Tibial artery (tissue), 4 donors: Measurements from ENCODE around the gene CHD9.

Experiments used
- DNase-seq, 2 donors: peaks; one replicate each; pipeline ENCODE4 v3.0.0-alpha.2; 2019
- H3K27ac ChIP-seq, 2 donors: fragments of 200-600 bp; sonication (generic) in 1 of 2; 1 replicate in 1 of 2; 2 replicates in 1 of 2; pipeline ENCODE4 v1.5.1; 2018 to 2019; ENCODE audit warnings: mild to moderate bottlenecking in 1 of 2
- H3K27me3 ChIP-seq, 2 donors: fragments of 200-600 bp; sonication (generic) in 1 of 2; one replicate each; pipeline versions ENCODE4 v1.5.1 to v1.6.0; 2016 to 2019
- H3K36me3 ChIP-seq, 3 donors: fragments of 200-600 bp; sonication (generic) in 2 of 3; one replicate each; pipeline ENCODE4 v1.5.1; 2016 to 2019; ENCODE audit warnings: mild to moderate bottlenecking in 2 of 3
- H3K4me1 ChIP-seq, 4 donors: fragments of 200-600 bp; sonication (generic) in 2 of 4; 1 replicate in 3 of 4; 2 replicates in 1 of 4; pipeline ENCODE4 v1.5.1; 2016 to 2019
- H3K4me3 ChIP-seq, 2 donors: fragments of 200-600 bp; sonication (generic) in 1 of 2; 1 replicate in 1 of 2; 2 replicates in 1 of 2; pipeline ENCODE4 v1.5.1; 2018 to 2019; ENCODE audit warnings: mild to moderate bottlenecking in 2 of 2
- H3K9me3 ChIP-seq, 3 donors: fragments of 200-600 bp; sonication (generic) in 1 of 3; one replicate each; pipeline ENCODE4 v1.5.1; 2016 to 2019
- CTCF ChIP-seq, 2 experiments: fragments of 200-600 bp in 1 of 2; fragments of 450-650 bp in 1 of 2; IDR thresholded peaks; one replicate each; pipeline ENCODE4 v1.5.1; 2017 to 2019; ENCODE audit warnings: antibody characterized with exemption in 2 of 2, mild to moderate bottlenecking in 1 of 2, moderate library complexity in 1 of 2
- intact Hi-C: fragments of 100-400 bp; cut with DNase I; formaldehyde crosslinking; loops from one replicate; pipeline ENCODE4 v1.15.0; 2023; ENCODE audit warnings: low total_unique reads

Gene CHD9

GRCh38 chr16:53111078-53111791 is 56.4 kb downstream of the CHD9 start:
- Histone ChIP-seq H3K27me3 (no peaks in the 10 kb centered on the region), H3K27ac (no peak overlapping the region), H3K9me3 (no peaks in the 10 kb centered on the region), H3K36me3 (no peaks in the 10 kb centered on the region), H3K4me3 (no peak overlapping the region), H3K4me1 (peaks cover 0 to 8% (median 2%) of the 10 kb centered on the region in 4 donors)
- intact Hi-C loops, result no loop called here
- no peak for DNase-seq
- TF ChIP-seq CTCF (IDR thresholded peaks at IDR 0.05), result no peak

GRCh38 chr16:53112015-53112414 is 57.2 kb downstream of the CHD9 start:
- peaks cover 0 to 8% (median 2%) of the 10 kb centered on the region in 4 donors for H3K4me1 ChIP-seq
- H3K27me3 ChIP-seq, result no peaks in the 10 kb centered on the region
- H3K36me3 ChIP-seq, result no peaks in the 10 kb centered on the region
- no peak for DNase-seq
- no peak for TF ChIP-seq CTCF (IDR thresholded peaks at IDR 0.05)
- no peak overlapping the region for H3K4me3 ChIP-seq
- intact Hi-C loops, result no loop called here
- no peak overlapping the region for H3K27ac ChIP-seq
- no peaks in the 10 kb centered on the region for H3K9me3 ChIP-seq

- Histone ChIP-seq H3K27ac (no peak overlapping the region), H3K4me1 (peaks cover 0 to 8% (median 2%) of the 10 kb centered on the region in 4 donors), H3K27me3 (no peaks in the 10 kb centered on the region), H3K36me3 (no peaks in the 10 kb centered on the region), H3K9me3 (no peaks in the 10 kb centered on the region), H3K4me3 (no peak overlapping the region)
- TF ChIP-seq CTCF (IDR thresholded peaks at IDR 0.05), result no peak
- DNase-seq, result no peak
- intact Hi-C loops, result no loop called here
Observed at GRCh38 chr16:53115047-53115446, 60.3 kb downstream of the CHD9 start.

- intact Hi-C loops, result no loop called here
- Histone ChIP-seq H3K4me3 (no peak overlapping the region), H3K4me1 (peaks cover 0 to 8% (median 2%) of the 10 kb centered on the region in 4 donors), H3K36me3 (no peaks in the 10 kb centered on the region), H3K27me3 (no peaks in the 10 kb centered on the region), H3K27ac (no peak overlapping the region), H3K9me3 (no peaks in the 10 kb centered on the region)
- no peak for TF ChIP-seq CTCF (IDR thresholded peaks at IDR 0.05)
- DNase-seq, result no peak
Observed at GRCh38 chr16:53115773-53116172, 61.0 kb downstream of the CHD9 start.

- intact Hi-C loops, result no loop called here
- Histone ChIP-seq H3K4me3 (no peak overlapping the region), H3K27ac (peak overlapping the region in 1 of 2 donors; percentile 4), H3K9me3 (no peaks in the 10 kb centered on the region), H3K27me3 (no peaks in the 10 kb centered on the region), H3K4me1 (no peaks in the 10 kb centered on the region), H3K36me3 (no peaks in the 10 kb centered on the region)
- no peak for DNase-seq
- no peak for TF ChIP-seq CTCF (IDR thresholded peaks at IDR 0.05)
Observed at GRCh38 chr16:53121043-53121620, 66.3 kb downstream of the CHD9 start.
